Muscle layer of duodenum (tissue), 2 donors: Measurements from ENCODE around the gene HTT.

ENCODE experiments used
- H3K27ac ChIP-seq: one replicate; pipeline ENCODE4 v1.7.0; 2013; ENCODE audit warnings: mild to moderate bottlenecking, low read length
- H3K27me3 ChIP-seq: one replicate; pipeline ENCODE4 v1.7.0; 2013; ENCODE audit warnings: low read depth, mild to moderate bottlenecking, control low read depth, low read length
- H3K36me3 ChIP-seq, 2 donors: one replicate each; pipeline ENCODE4 v1.7.0; 2013; ENCODE audit warnings: low read length in 2 of 2, control low read depth in 1 of 2, mild to moderate bottlenecking in 1 of 2; ENCODE audit not compliant: insufficient read depth in 2 of 2, control insufficient read depth in 1 of 2
- H3K4me1 ChIP-seq, 2 donors: one replicate each; pipeline ENCODE4 v1.7.0; 2013; ENCODE audit warnings: low read length in 2 of 2, mild to moderate bottlenecking in 2 of 2, control low read depth in 1 of 2, moderate library complexity in 1 of 2; ENCODE audit not compliant: insufficient read depth in 2 of 2, control insufficient read depth in 1 of 2
- H3K4me3 ChIP-seq, 2 donors: one replicate each; pipeline ENCODE4 v1.7.0; 2013; ENCODE audit warnings: low read length in 2 of 2, low read depth in 1 of 2, mild to moderate bottlenecking in 1 of 2
- H3K9me3 ChIP-seq, 2 donors: one replicate each; pipeline ENCODE4 v1.7.0; 2013; ENCODE audit warnings: low read length in 2 of 2, control low read depth in 1 of 2, mild to moderate bottlenecking in 1 of 2; ENCODE audit not compliant: control insufficient read depth in 1 of 2
- donor health status: healthy.

Gene HTT

GRCh38 chr4:3257103-3257555 is 182.6 kb downstream of the HTT start:
- no peaks in the 10 kb centered on the region for H3K4me1 ChIP-seq
- H3K36me3 ChIP-seq: peaks cover 0 to 15% of the 10 kb centered on the region in 2 donors
- no peak overlapping the region for H3K4me3 ChIP-seq
- no peak overlapping the region for H3K27ac ChIP-seq
- H3K27me3 ChIP-seq: no peaks in the 10 kb centered on the region
- H3K9me3 ChIP-seq: no peaks in the 10 kb centered on the region

DNA sequence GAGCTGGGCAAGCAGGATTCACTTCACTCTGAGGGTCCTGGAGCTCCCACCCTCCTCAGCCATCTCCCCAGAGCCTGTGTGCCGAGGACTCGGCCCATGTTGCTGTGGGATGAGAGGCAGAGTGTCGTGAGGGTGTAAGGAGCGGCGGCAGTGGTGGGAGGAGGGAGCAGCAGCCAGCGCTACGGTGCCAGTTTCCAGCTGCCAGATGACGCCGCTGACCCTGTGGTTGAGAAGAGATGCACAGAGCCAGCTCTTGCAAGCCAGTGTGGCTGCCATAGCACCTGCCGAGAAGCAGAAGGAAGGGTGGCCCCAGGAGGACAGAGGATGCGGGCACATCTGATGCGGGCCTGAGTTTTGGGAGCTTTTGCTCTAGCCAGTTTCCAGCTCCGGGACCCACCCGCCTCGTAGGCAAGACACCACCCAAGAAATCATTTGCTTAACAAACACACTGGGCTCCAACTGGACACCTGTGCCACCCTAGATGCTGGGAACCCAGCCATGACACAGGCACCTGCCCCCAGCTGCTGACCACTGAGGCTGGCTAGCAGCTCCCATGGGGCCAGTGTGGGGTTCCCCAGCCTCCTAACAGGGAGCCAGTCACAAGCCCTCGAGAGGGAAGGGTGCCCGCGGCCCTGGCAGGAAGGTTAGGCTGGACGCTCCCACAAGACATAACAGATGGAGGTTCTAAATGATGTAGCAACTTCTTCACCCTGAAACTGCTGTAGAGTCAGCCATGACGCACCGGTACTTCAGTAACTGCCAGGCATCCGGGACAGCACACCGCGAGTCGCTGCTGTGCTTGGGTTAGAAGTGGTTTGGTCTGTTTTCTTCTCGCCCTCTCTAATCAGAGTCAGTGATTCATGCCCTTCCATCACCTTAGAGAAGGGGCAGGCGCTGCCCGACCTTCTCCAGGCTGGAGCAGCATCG is 183.3 kb downstream of the HTT start:
- H3K36me3 ChIP-seq: peaks cover 0 to 15% of the 10 kb centered on the region in 2 donors
- H3K9me3 ChIP-seq: no peaks in the 10 kb centered on the region
- H3K27me3 ChIP-seq: no peaks in the 10 kb centered on the region
- H3K4me1 ChIP-seq: no peaks in the 10 kb centered on the region
- H3K27ac ChIP-seq: no peak overlapping the region
- H3K4me3 ChIP-seq: no peak overlapping the region

- H3K4me1 ChIP-seq: no peaks in the 10 kb centered on the region
- no peak overlapping the region for H3K27ac ChIP-seq
- H3K36me3 ChIP-seq: no peaks in the 10 kb centered on the region
- H3K4me3 ChIP-seq: no peak overlapping the region
- no peaks in the 10 kb centered on the region for H3K9me3 ChIP-seq
- H3K27me3 ChIP-seq: no peaks in the 10 kb centered on the region
These were observed 187.1 kb downstream of the HTT start for GRCh38 chr4:3261411-3262207.

GRCh38 chr4:3262208-3263052 is 187.9 kb downstream of the HTT start:
- no peaks in the 10 kb centered on the region for H3K27me3 ChIP-seq
- H3K36me3 ChIP-seq: no peaks in the 10 kb centered on the region
- no peak overlapping the region for H3K27ac ChIP-seq
- no peaks in the 10 kb centered on the region for H3K4me1 ChIP-seq
- H3K4me3 ChIP-seq: no peak overlapping the region
- H3K9me3 ChIP-seq: no peaks in the 10 kb centered on the region

GRCh38 chr4:3263053-3263875 is 188.8 kb downstream of the HTT start:
- no peaks in the 10 kb centered on the region for H3K27me3 ChIP-seq
- no peak overlapping the region for H3K27ac ChIP-seq
- no peaks in the 10 kb centered on the region for H3K4me1 ChIP-seq
- no peaks in the 10 kb centered on the region for H3K9me3 ChIP-seq
- H3K4me3 ChIP-seq: no peak overlapping the region
- H3K36me3 ChIP-seq: no peaks in the 10 kb centered on the region

DNA sequence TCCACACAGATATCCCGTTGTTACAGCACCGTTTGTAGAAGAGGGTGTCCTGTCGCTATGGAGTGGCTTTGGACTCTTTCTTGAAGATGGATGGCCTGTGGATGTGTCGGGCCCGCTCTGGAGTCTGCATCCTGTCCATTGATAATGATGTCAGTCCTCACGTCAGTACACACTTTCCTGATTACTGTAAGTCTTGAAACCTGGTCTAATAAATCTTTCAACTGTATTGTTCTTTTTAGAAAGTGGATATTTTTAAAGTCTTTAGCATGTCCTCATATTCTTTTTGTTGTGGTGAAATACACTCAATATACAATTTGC is 189.4 kb downstream of the HTT start:
- no peak overlapping the region for H3K27ac ChIP-seq
- no peaks in the 10 kb centered on the region for H3K9me3 ChIP-seq
- H3K36me3 ChIP-seq: no peaks in the 10 kb centered on the region
- H3K4me1 ChIP-seq: no peaks in the 10 kb centered on the region
- no peak overlapping the region for H3K4me3 ChIP-seq
- H3K27me3 ChIP-seq: no peaks in the 10 kb centered on the region

DNA sequence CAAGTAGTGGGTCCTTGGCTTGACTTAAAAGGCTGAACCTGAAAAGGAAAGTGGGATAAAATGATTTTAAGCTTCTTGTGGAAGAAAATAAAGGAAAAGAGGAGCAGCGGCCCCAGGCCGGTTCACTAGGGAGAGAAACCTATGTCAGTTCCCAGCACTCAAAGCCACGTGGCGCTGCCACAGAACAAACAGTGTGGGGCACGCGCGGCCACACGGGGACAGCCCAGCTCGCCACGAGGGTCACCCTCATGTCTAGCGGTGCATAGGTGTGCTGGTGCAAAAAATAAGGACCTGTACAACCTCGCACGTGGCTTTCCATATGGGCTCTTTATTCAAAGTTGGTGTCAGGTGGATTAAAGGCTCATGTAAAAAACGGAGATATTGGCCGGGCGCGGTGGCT is 191.6 kb downstream of the HTT start:
- H3K27me3 ChIP-seq: no peaks in the 10 kb centered on the region
- no peaks in the 10 kb centered on the region for H3K4me1 ChIP-seq
- H3K4me3 ChIP-seq: no peak overlapping the region

DNA sequence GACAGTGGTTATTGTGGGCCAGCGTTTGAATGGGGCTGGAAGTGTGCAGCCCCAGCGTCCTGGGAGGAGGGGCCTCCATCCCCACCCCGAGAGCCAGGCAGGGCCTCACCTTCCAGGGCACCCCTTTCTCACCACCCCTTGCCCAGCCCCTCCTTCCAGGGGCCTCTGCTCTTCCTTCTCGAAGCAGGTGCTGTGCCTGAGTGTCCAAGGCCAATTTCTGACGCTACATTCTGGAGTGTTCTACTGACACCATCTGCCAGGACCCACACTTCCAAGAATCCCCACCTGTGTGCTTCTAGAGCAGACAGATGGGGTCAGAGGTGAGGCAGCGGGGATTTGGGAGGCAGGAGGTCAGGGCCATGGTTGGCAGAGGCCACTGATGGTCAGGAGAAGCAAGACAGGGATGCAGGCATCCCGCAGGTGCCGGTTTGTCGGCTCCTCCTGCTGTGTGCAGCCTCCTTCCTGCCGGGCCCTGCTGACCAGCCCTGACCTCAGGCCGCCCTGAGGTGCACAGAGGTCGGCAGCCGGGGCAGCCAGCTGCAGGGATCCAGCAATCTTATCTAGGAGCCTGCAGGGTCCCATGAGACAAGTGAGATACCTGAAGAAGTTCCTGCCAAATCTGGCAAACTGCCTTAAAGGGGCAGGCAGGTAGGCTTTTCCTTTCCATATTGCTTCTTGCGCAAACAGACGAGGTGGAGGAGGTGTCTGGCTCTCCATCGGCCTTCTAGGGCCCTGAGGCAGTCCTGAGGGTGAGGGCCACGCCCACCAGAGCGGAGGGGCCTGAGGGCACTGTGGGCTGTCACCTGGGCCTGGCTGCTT is 193.3 kb downstream of the HTT start:
- H3K4me3 ChIP-seq: no peak overlapping the region
- no peak overlapping the region for H3K27ac ChIP-seq
- no peaks in the 10 kb centered on the region for H3K36me3 ChIP-seq
- H3K27me3 ChIP-seq: no peaks in the 10 kb centered on the region
- no peaks in the 10 kb centered on the region for H3K4me1 ChIP-seq
- no peaks in the 10 kb centered on the region for H3K9me3 ChIP-seq

More for the DNA sequence above, 191.6 kb downstream of the HTT start:
- no peak overlapping the region for H3K27ac ChIP-seq
- H3K9me3 ChIP-seq: no peaks in the 10 kb centered on the region
- H3K36me3 ChIP-seq: no peaks in the 10 kb centered on the region

DNA sequence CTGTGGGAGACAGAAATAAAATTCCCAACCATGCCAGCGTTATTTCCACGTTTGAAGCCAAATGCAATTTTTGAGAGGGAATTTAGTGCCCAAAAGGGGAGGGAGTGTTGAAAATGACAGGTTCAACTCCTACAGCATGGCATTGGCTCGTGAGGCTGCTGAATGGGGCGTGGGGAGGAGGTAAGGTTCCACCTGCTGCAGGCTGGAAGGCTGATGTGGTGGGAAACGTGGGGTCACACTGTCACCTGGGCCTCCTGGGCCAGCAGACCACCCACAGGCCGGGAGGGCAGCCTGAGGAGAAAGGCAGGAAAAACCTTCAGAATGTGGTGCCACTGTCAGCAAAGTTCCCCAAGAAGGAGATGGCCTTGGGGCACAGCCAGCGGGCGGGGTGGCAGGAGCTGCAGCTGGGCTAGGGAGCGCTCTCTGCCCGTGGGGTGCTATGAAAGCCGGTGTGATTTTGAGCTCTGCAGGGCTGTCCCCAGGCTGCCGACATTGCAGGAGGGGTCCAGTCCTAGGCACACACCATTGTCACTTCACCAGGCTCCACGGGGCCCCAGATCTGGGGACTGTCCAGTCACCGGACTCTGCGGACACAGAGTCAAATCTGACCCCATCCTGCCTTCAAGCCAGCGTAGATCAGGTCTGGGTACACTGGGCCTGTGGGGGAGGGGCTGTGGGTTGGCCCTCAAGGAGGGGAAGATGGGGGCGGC is 194.1 kb downstream of the HTT start:
- no peaks in the 10 kb centered on the region for H3K4me1 ChIP-seq
- H3K27ac ChIP-seq: no peak overlapping the region

More for the DNA sequence above, 194.1 kb downstream of the HTT start:
- no peaks in the 10 kb centered on the region for H3K27me3 ChIP-seq
- H3K4me3 ChIP-seq: no peak overlapping the region
- H3K9me3 ChIP-seq: no peaks in the 10 kb centered on the region
- H3K36me3 ChIP-seq: no peaks in the 10 kb centered on the region
